ENCODE results near the gene SPDYE6.
"Not testable (repeated sequence)": the region's sequence is repeated elsewhere in the genome, so short reads cannot be mapped to it uniquely, and the experiment has no call there.

SPDYE6 gene

GRCh38 chr7:102356344-102356743 lies at the start of gene SPDYE6:
Gene SPDYE6 (minus strand): TSS chr7:102356444. CDS start chr7:102356023, 421 bp downstream.
- not testable (repeated sequence) for DNase-seq (ENCODE audit: low read depth in 2 of 2)

GRCh38 chr7:102404862-102405188 lies 48.6 kb upstream of the SPDYE6 start:
- DNase-seq (ENCODE audit: low read depth in 2 of 2) = not testable (repeated sequence)

- DNase-seq (ENCODE audit: low read depth in 2 of 2) = no peak
These were observed 48.0 kb upstream of the SPDYE6 start for GRCh38 chr7:102404005-102404861.

- DNase-seq (ENCODE audit: low read depth in 2 of 2) = no peak
These were observed 47.3 kb upstream of the SPDYE6 start for GRCh38 chr7:102403563-102403962.

GRCh38 chr7:102400360-102400759 lies 44.1 kb upstream of the SPDYE6 start:
- DNase-seq (ENCODE audit: low read depth in 2 of 2) = no peak

GRCh38 chr7:102398543-102398942 lies 42.3 kb upstream of the SPDYE6 start:
- DNase-seq (ENCODE audit: low read depth in 2 of 2) = no peak

GRCh38 chr7:102396710-102397019 lies 40.4 kb upstream of the SPDYE6 start:
- no peak for DNase-seq (ENCODE audit: low read depth in 2 of 2)

- peak; percentile 77 to 84 for DNase-seq (ENCODE audit: low read depth in 2 of 2)
These were observed 39.8 kb upstream of the SPDYE6 start, which contains the start of gene PRKRIP1 for GRCh38 chr7:102395873-102396709. Gene PRKRIP1 (plus strand): TSS chr7:102396363. CDS start chr7:102396412, 49 bp downstream.

- no peak for DNase-seq (ENCODE audit: low read depth in 2 of 2)
These were observed 39.3 kb upstream of the SPDYE6 start for GRCh38 chr7:102395592-102395872.

GRCh38 chr7:102393467-102393866 lies 37.2 kb upstream of the SPDYE6 start:
- no peak for DNase-seq (ENCODE audit: low read depth in 2 of 2)

- no peak for DNase-seq (ENCODE audit: low read depth in 2 of 2)
These were observed 36.1 kb upstream of the SPDYE6 start for GRCh38 chr7:102392330-102392729.

- DNase-seq (ENCODE audit: low read depth in 2 of 2) = peak; percentile 24 to 40
These were observed 34.6 kb upstream of the SPDYE6 start for GRCh38 chr7:102390697-102391484.

- DNase-seq (ENCODE audit: low read depth in 2 of 2) = no peak
These were observed 33.6 kb upstream of the SPDYE6 start for GRCh38 chr7:102389810-102390209.

- DNase-seq (ENCODE audit: low read depth in 2 of 2) = no peak
These were observed 30.8 kb upstream of the SPDYE6 start for GRCh38 chr7:102387064-102387463.

GRCh38 chr7:102381696-102382425 lies 25.6 kb upstream of the SPDYE6 start:
- not testable (repeated sequence) for DNase-seq (ENCODE audit: low read depth in 2 of 2)

- not testable (repeated sequence) for DNase-seq (ENCODE audit: low read depth in 2 of 2)
These were observed 24.6 kb upstream of the SPDYE6 start for GRCh38 chr7:102380837-102381236.

GRCh38 chr7:102376964-102377466 lies 20.8 kb upstream of the SPDYE6 start:
- no peak for DNase-seq (ENCODE audit: low read depth in 2 of 2)

- not testable (repeated sequence) for DNase-seq (ENCODE audit: low read depth in 2 of 2)
These were observed 16.6 kb upstream of the SPDYE6 start for GRCh38 chr7:102372796-102373195.

GRCh38 chr7:102370038-102370437 lies 13.8 kb upstream of the SPDYE6 start:
- DNase-seq (ENCODE audit: low read depth in 2 of 2) = not testable (repeated sequence)

- not testable (repeated sequence) for DNase-seq (ENCODE audit: low read depth in 2 of 2)
These were observed 9.1 kb upstream of the SPDYE6 start for GRCh38 chr7:102365390-102365789.

- not testable (repeated sequence) for DNase-seq (ENCODE audit: low read depth in 2 of 2)
These were observed 8.2 kb upstream of the SPDYE6 start for GRCh38 chr7:102364394-102364886.

All from stimulated activated CD8-positive, alpha-beta memory T cell treated with anti-CD3 and anti-CD28 coated beads, Interleukin-7, amount 100 ng/mL, for 4 hours (primary cell).